ENCODE data around the gene TPM1. TPM values are rescaled to one million over a fixed set of nuclear protein-coding genes. Genes with fewer than 3 reads are reported as not detected.

TPM1 gene
- total and polyA plus RNA-seq, 5 donors = 6,360 to 10,076 (median 7,709) TPM

- WGBS = under 1% methylated on average over 75 of the region's 75 CpGs
- ATAC-seq = peak; percentile 87 to 94
- H3K27ac ChIP-seq (ENCODE audit: low read length) = peak overlapping the region; percentile 74
- peak; percentile 90 to 97 (median 96) for DNase-seq
- H3K4me3 ChIP-seq (ENCODE audit: low read length) = peak overlapping the region; percentile 86
- intact Hi-C loops (cut with DNase I) = loop anchor here (5.0 to 10.0 kb wide), 4 partner anchors 44 to 263 kb away; no protein-coding TSS in a partner anchor
- no peaks in the 10 kb centered on the region for H3K9me3 ChIP-seq (ENCODE audit: control insufficient read depth, low read length)
- H3K4me1 ChIP-seq (ENCODE audit: control insufficient read depth, insufficient read depth, low read length) = peaks cover 10% of the 10 kb centered on the region
- H3K27me3 ChIP-seq (ENCODE audit: control insufficient read depth, insufficient read depth) = no peaks in the 10 kb centered on the region
Measured at GRCh38 chr15:63048115-63048775, 5.7 kb downstream of the TPM1 start.

GRCh38 chr15:63048776-63049665, 6.5 kb downstream of the TPM1 start:
- H3K27ac ChIP-seq (ENCODE audit: low read length) = peak overlapping the region; percentile 74
- H3K4me3 ChIP-seq (ENCODE audit: low read length) = peak overlapping the region; percentile 86
- peak; percentile 53 to 86 (median 83) for DNase-seq
- intact Hi-C loops (cut with DNase I) = loop anchor here (5.0 to 10.0 kb wide), 4 partner anchors 43 to 264 kb away; no protein-coding TSS in a partner anchor
- no peaks in the 10 kb centered on the region for H3K9me3 ChIP-seq (ENCODE audit: control insufficient read depth, low read length)
- ATAC-seq = peak; percentile 5 to 14
- H3K4me1 ChIP-seq (ENCODE audit: control insufficient read depth, insufficient read depth, low read length) = peaks cover 12% of the 10 kb centered on the region
- WGBS = 2% methylated on average over 38 of the region's 38 CpGs
- no peaks in the 10 kb centered on the region for H3K27me3 ChIP-seq (ENCODE audit: control insufficient read depth, insufficient read depth)

GRCh38 chr15:63049783-63050371, 7.3 kb downstream of the TPM1 start:
- no peaks in the 10 kb centered on the region for H3K9me3 ChIP-seq (ENCODE audit: control insufficient read depth, low read length)
- peak overlapping the region; percentile 72 for H3K27ac ChIP-seq (ENCODE audit: low read length)
- ATAC-seq (no peak), DNase-seq (no peak)
- peaks cover 15% of the 10 kb centered on the region for H3K4me1 ChIP-seq (ENCODE audit: control insufficient read depth, insufficient read depth, low read length)
- intact Hi-C loops (cut with DNase I) = loop anchor here (5.0 to 10.0 kb wide), 4 partner anchors 42 to 265 kb away; no protein-coding TSS in a partner anchor
- 64% methylated on average over 8 of the region's 8 CpGs for WGBS
- H3K27me3 ChIP-seq (ENCODE audit: control insufficient read depth, insufficient read depth) = no peaks in the 10 kb centered on the region
- peak overlapping the region; percentile 86 for H3K4me3 ChIP-seq (ENCODE audit: low read length)

- Histone ChIP-seq H3K27ac (ENCODE audit: low read length) (peak overlapping the region; percentile 7), H3K27me3 (ENCODE audit: control insufficient read depth, insufficient read depth) (no peaks in the 10 kb centered on the region), H3K4me3 (ENCODE audit: low read length) (peak overlapping the region; percentile 86), H3K9me3 (ENCODE audit: control insufficient read depth, low read length) (no peaks in the 10 kb centered on the region), H3K4me1 (ENCODE audit: control insufficient read depth, insufficient read depth, low read length) (peaks cover 15% of the 10 kb centered on the region)
- no peak for ATAC-seq
- intact Hi-C loops (cut with DNase I) = no loop called here
- DNase-seq = no peak
Measured at GRCh38 chr15:63050731-63051155, 8.2 kb downstream of the TPM1 start.

GRCh38 chr15:63051156-63052066, 8.9 kb downstream of the TPM1 start:
- peaks cover 15% of the 10 kb centered on the region for H3K4me1 ChIP-seq (ENCODE audit: control insufficient read depth, insufficient read depth, low read length)
- peak overlapping the region; percentile 86 for H3K4me3 ChIP-seq (ENCODE audit: low read length)
- ATAC-seq (no peak), DNase-seq (no peak)
- no peaks in the 10 kb centered on the region for H3K9me3 ChIP-seq (ENCODE audit: control insufficient read depth, low read length)
- WGBS = 47% methylated on average over 5 of the region's 5 CpGs
- intact Hi-C loops (cut with DNase I) = no loop called here
- no peaks in the 10 kb centered on the region for H3K27me3 ChIP-seq (ENCODE audit: control insufficient read depth, insufficient read depth)
- peak overlapping the region; percentile 70 for H3K27ac ChIP-seq (ENCODE audit: low read length)

GRCh38 chr15:63052077-63052841, 9.7 kb downstream of the TPM1 start:
- no peak overlapping the region for H3K4me3 ChIP-seq (ENCODE audit: low read length)
- DNase-seq (no peak), ATAC-seq (no peak)
- H3K27me3 ChIP-seq (ENCODE audit: control insufficient read depth, insufficient read depth) = no peaks in the 10 kb centered on the region
- WGBS = 66% methylated on average over 10 of the region's 10 CpGs
- peaks cover 17% of the 10 kb centered on the region for H3K4me1 ChIP-seq (ENCODE audit: control insufficient read depth, insufficient read depth, low read length)
- intact Hi-C loops (cut with DNase I) = no loop called here
- peak overlapping the region; percentile 87 for H3K27ac ChIP-seq (ENCODE audit: low read length)
- H3K9me3 ChIP-seq (ENCODE audit: control insufficient read depth, low read length) = no peaks in the 10 kb centered on the region

- intact Hi-C loops (cut with DNase I) = no loop called here
- ATAC-seq (peak; percentile 46 to 50), DNase-seq (peak; percentile 51 to 78 (median 56))
- H3K27me3 ChIP-seq (ENCODE audit: control insufficient read depth, insufficient read depth) = no peaks in the 10 kb centered on the region
- no peaks in the 10 kb centered on the region for H3K9me3 ChIP-seq (ENCODE audit: control insufficient read depth, low read length)
- peak overlapping the region; percentile 94 for H3K27ac ChIP-seq (ENCODE audit: low read length)
- no peak overlapping the region for H3K4me3 ChIP-seq (ENCODE audit: low read length)
- peaks cover 17% of the 10 kb centered on the region for H3K4me1 ChIP-seq (ENCODE audit: control insufficient read depth, insufficient read depth, low read length)
- WGBS = 26% methylated on average over 7 of the region's 7 CpGs
Measured at GRCh38 chr15:63052961-63053698, 10.6 kb downstream of the TPM1 start.

- WGBS = 64% methylated on average over 4 of the region's 4 CpGs
- ATAC-seq = no peak
- H3K27ac ChIP-seq (ENCODE audit: low read length) = peak overlapping the region; percentile 99
- no peak overlapping the region for H3K4me3 ChIP-seq (ENCODE audit: low read length)
- no peaks in the 10 kb centered on the region for H3K9me3 ChIP-seq (ENCODE audit: control insufficient read depth, low read length)
- no peak for DNase-seq
- peaks cover 17% of the 10 kb centered on the region for H3K4me1 ChIP-seq (ENCODE audit: control insufficient read depth, insufficient read depth, low read length)
- intact Hi-C loops (cut with DNase I) = no loop called here
- no peaks in the 10 kb centered on the region for H3K27me3 ChIP-seq (ENCODE audit: control insufficient read depth, insufficient read depth)
Measured at GRCh38 chr15:63054281-63054683, 11.7 kb downstream of the TPM1 start.

GRCh38 chr15:63054985-63055384, 12.4 kb downstream of the TPM1 start:
- no peak for DNase-seq
- intact Hi-C loops (cut with DNase I) = no loop called here
- H3K4me1 ChIP-seq (ENCODE audit: control insufficient read depth, insufficient read depth, low read length) = peaks cover 21% of the 10 kb centered on the region
- H3K27me3 ChIP-seq (ENCODE audit: control insufficient read depth, insufficient read depth) = no peaks in the 10 kb centered on the region
- WGBS = 47% methylated on average over 1 of the region's 1 CpG
- no peak for ATAC-seq
- H3K9me3 ChIP-seq (ENCODE audit: control insufficient read depth, low read length) = no peaks in the 10 kb centered on the region
- H3K27ac ChIP-seq (ENCODE audit: low read length) = peak overlapping the region; percentile 25
- H3K4me3 ChIP-seq (ENCODE audit: low read length) = no peak overlapping the region

Data from right cardiac atrium (tissue), 5 donors.